ENCODE measurements around the gene SCGB1D1.

GRCh38 chr11:62141111-62142042, 48.6 kb upstream of the SCGB1D1 start:
- TF ChIP-seq GATA3 (IDR thresholded peaks at IDR 0.05; ENCODE audit: low read depth, low read length) (no peak), GATA2 (IDR thresholded peaks at IDR 0.05; ENCODE audit: low read depth, low read length) (no peak)

All from SH-SY5Y (cell line).